HL-60/S4 treated with phorbol 12-myristate 13-acetate at 8.2 ng/mL for 4 days and 3 days (cell line): ENCODE measurements around the gene B9D2.
"Not testable (repeated sequence)": the region's sequence is repeated elsewhere in the genome, so short reads cannot be mapped to it uniquely, and the experiment has no call there.

Experiments used
- in situ Hi-C: fragments of 300-500 bp; cut with MboI; formaldehyde crosslinking; loops from 2 replicates; pipeline ENCODE4 v1.15.0; 2022; ENCODE audit warnings: low sequenced_read_pairs

Gene B9D2

GRCh38 chr19:41392775-41393174 lies 28.8 kb upstream of the B9D2 start:
- in situ Hi-C loops: no loop called here

DNA sequence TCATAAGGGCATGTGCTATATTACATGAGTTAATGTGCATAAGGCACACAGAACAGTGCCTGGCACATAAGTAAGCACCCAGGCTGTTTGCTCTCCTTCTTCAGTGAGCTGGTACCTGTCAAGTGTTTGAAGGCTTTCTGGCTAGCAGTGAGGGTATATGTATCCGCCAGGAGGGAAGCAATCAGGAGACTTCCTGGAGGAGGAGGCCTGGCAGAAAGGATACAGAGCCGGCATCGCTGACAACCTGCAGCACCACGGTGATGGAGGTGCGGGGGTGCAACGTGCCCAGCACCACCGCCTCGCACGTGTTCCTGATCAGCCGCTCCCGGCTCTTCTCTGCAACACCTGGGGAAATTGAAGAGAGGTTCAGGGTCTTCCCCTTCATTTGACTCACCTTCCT lies 27.7 kb upstream of the B9D2 start:
- in situ Hi-C loops: no loop called here

- in situ Hi-C loops: no loop called here
These were observed 22.5 kb upstream of the B9D2 start for GRCh38 chr19:41386442-41386841.

- in situ Hi-C loops: no loop called here
These were observed 20.4 kb upstream of the B9D2 start for GRCh38 chr19:41384351-41384750.

- in situ Hi-C loops: not testable (repeated sequence)
These were observed 17.6 kb upstream of the B9D2 start for GRCh38 chr19:41381536-41381935.

DNA sequence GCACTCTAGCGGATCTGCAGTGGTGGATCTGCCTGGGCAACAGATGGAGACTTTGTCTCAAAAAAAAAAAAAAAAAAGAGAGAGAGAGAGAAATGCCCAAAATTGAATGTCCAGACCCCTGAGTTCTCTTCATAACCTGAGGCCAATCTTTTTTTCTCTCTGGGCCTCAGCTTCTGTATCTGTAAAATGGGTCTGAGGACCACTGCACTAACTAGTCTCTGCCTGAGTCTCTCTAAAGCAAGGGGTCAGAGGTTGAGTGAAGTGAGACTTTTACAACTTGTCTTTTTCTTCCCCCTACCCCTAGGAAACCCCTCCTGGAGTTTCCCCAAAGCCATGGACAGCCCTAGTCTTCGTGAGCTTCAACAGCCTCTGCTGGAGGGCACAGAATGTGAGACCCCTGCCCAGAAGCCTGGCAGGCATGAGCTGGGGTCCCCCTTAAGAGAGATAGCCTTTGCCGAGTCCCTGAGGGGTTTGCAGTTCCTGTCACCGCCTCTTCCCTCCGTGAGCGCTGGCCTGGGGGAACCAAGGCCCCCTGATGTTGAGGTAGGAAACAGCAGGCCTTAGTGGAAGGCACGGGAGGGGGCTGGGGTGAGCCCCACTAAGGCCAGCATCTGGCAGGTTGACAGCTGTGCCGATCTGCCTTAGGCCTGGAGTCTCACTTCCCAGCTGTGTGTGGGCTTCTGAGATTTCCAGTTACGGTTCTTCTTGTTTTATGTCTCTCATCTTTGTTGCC lies 14.2 kb upstream of the B9D2 start:
- in situ Hi-C loops: no loop called here

DNA sequence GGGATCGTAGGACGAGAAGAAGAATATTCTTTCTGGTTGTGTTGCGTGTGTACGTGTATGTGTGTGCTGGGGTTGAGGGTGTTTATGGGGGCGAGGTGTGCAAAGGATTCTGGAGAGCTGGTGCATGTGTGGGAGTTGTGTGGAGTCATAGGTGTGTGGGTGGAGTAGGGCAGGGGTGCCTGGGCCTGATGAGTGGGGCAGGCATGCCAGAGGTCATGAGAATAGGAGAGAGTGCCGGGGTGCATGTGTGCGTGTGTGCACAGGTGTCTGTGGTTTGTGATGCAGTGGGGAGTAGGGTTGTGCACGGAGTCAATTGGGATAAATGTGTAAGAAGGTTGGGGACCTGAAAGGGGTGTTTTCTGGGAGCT lies 13.0 kb upstream of the B9D2 start:
- in situ Hi-C loops: no loop called here

DNA sequence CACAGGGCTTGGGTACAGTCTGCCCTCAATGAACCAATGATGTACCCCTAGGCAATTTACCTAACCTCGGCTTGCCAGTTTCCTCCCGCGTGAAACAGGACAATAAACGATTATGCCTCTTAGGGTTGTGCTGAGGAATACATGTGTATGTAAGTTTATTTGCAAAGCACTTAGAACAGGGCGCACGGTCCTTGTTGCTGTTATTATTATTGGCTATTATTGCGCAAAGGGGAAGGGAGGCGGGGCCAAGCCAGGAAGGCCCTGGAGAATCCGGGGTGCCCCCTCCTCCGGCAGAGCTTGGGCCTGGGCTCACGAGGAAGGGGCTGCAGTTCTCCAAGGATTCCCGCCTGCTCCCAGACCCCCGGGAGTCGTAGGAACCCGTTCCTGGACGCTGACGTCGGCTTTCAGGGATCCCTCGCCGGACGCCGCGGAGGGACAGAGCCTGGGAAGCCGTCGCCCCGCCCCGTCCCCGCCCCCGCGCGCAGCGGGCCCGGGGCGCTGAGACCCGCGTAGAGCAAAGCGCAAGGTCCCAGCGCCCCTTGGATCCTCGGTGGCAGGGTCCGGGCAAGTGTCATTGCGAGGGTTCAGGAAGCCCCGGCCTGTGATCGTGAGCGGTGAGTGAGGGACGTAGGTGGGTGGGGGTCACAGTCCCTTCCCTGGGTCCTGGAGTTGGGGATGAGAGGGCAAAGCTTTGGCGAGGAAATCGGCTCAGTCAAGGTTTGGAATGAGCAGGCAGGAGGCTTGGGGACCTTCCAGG lies 12.5 kb upstream of the B9D2 start, which contains the start of gene TMEM91:
TMEM91 (plus strand) TSS at position 293 of the 757 bp plus-strand sequence. CDS start 1,777 bp downstream, outside the sequence.
- in situ Hi-C loops: no loop called here

DNA sequence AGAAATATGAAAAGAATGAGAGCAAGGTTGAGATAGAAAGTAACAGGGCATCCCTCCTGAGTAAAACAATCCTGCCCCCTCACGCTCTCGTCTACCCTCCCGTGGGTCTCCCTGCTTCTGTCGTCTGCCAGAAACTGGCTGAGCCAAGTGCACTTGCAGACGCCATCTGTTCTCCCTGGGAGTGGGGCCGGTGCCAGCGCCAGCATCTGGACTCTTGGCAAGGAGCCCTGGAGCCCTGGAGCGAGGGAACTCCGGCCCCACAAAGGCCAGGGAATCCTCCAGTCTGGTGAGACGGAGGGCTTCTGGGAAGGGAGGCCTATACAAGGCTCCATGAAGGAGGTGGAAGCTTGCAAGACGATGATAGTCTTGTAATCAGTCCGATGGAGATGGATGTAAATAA lies 10.0 kb upstream of the B9D2 start:
- in situ Hi-C loops: no loop called here

- in situ Hi-C loops: no loop called here
These were observed 8.6 kb upstream of the B9D2 start for GRCh38 chr19:41372501-41372900.

DNA sequence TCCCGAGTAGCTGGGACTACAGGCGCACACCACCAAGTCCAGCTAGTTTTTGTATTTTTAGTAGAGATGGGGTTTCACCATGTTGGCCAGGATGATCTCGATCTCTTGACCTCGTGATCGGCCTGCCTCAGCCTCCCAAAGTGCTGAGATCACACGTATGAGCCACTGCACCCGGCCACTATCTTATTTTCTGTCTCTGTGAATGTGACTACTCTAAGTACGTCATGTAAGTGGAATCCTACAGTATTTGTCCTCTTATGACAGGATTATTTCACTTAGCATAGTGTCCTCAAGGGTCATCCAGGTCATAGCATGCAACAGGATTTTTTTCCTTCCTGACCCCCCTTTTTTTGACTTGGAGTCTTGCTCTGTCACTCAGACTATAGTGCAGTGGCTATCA lies 7.6 kb upstream of the B9D2 start:
- in situ Hi-C loops: no loop called here

DNA sequence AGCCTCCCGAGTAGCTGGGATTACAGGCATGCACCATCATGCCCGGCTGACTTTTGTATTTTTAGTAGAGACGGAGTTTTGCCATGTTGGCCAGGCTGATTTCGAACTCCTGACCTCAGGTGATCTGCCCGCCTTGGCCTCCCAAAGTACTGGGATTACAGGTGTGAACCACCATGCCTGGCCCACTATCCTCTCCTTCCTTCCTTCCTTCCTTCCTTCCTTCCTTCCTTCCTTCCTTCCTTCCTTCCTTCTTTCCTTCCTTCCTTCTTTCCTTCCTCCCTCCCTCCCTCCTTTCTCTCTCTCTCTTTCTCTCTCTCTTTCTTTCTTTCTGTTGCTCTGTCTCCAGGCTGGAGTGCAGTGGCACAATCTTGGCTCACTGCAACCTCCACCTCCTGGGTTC lies 7.2 kb upstream of the B9D2 start:
- in situ Hi-C loops: not testable (repeated sequence)

- in situ Hi-C loops: no loop called here
These were observed 5.8 kb upstream of the B9D2 start for GRCh38 chr19:41369769-41370168.

DNA sequence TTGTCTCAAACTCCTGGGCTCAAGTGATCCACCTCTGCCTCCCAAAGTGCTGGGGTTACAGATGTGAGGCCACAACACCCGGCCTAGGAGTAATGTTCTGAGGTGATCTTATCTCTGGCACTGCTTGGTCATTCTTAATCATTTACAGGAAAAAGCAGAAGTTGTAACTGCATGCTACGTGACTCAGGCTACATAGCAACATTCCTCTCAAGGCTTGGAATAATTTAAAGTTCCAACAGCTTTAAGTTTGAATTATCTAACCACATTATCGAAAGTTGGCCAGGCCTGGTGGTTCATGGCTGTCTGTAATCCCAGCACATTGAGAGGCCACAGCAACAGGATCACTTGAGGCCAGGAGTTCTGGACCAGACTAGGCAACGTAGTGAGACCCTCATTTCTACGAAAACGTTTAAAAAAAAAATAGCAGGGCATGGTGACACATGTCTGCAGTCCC lies 3.9 kb upstream of the B9D2 start:
- in situ Hi-C loops: no loop called here

- in situ Hi-C loops: no loop called here
These were observed 2.1 kb upstream of the B9D2 start for GRCh38 chr19:41366089-41366488.

DNA sequence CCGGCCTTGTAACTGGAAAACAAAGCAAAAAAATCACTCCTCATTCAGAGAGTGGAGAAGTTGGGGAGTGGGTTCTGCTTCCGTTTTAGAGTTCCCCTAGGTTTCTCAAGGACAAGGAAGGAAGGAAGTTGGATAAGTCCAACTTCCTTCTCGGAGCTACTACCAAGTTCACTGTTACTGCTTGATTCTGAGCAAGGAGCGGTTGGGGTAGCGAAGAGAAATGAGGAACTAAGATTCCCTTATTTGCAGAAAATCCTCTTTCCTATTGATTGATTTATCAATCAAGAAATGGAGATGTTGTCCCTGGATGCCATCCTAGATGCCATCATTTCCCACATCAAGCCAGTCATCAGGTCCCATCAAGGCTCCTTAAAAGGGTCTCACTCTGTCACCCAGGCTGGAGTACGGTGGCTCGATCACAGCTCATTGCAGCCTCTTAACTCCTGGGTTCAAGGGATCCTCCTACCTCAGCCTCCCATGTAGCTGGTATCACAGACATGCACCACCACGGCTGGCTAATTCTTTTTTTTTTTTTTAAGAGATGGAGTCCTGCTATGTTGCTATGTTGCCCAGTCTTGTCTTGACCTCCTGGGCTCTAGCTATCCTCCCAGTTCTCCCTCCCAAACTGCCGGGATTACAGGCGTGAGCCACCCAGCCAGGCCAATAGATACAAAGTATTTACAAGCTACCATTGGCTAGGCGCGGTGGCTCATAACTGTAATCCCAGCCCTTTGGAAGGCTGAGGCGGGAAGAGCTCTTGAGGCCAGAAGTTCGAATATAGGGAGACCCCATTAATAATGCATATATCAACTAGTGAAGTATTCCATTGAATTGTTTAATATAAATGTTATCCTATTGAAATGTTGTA lies 809 bp upstream of the B9D2 start:
- in situ Hi-C loops: no loop called here

DNA sequence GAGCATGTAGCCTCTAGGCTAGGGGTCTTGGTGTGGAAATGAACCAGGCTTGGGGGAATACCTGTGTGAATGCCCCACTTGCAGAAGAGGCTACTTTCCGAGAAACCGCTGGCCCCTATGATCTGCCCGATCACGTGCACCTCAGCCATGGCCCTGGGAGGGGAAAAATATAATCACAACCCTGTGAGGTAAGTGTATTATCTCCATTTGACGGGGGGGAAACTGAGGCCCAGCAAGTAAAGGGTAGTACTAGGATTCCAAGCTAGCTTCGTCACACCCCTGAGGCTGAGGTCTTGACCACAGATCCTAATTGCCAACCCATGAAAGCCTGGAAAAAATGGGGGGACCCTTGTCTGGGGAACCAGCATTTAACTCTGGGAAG lies 587 bp downstream of the B9D2 start:
- in situ Hi-C loops: no loop called here

GRCh38 chr19:41362143-41362847 lies 1.7 kb downstream of the B9D2 start:
- in situ Hi-C loops: no loop called here

DNA sequence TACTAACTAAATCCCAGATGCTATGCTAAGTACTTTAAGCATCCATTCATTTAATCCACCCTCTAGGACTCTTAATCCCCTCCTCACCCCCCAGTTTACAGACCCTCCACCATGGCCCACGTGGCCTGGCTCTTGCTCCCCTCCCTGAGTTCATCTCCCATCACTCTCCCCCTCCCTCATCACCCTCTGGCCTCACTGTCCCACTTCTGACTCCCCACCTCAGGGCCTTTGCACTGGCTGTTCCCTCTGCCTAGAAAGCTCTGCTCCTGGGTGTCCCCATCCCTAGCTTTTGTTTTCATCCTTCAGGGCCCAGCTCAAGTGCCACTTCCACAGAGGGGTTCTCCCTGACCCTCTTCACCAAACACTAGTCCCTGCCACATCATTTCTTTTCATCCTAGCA lies 4.2 kb downstream of the B9D2 start:
- in situ Hi-C loops: no loop called here

GRCh38 chr19:41357746-41358145 lies 6.2 kb downstream of the B9D2 start:
- in situ Hi-C loops: no loop called here
